Effector memory CD4-positive, alpha-beta T cell (primary cell): ENCODE results near the gene CORO7.
A peak's percentile ranks its signal among the peaks of the same experiment; 100 is the strongest.

Experiments
- DNase-seq, 3 donors: peaks; one replicate each; pipeline ENCODE4 v3.0.0-alpha.2; 2020
- H3K27ac ChIP-seq: 2 replicates; pipeline ENCODE4 v1.7.0; 2013; ENCODE audit warnings: mild to moderate bottlenecking, low read length, moderate library complexity; ENCODE audit not compliant: insufficient read depth, poor library complexity, severe bottlenecking
- H3K27me3 ChIP-seq: replicated peaks from 2 replicates; pipeline ENCODE4 v1.7.0; 2013; ENCODE audit warnings: mild to moderate bottlenecking, low read length; ENCODE audit not compliant: insufficient read depth, control insufficient read depth, poor library complexity, severe bottlenecking
- H3K36me3 ChIP-seq: 2 replicates; pipeline ENCODE4 v1.7.0; 2013; ENCODE audit warnings: mild to moderate bottlenecking, low read length, moderate library complexity; ENCODE audit not compliant: control insufficient read depth, insufficient read depth
- H3K4me1 ChIP-seq: 2 replicates; pipeline ENCODE4 v1.7.0; 2013; ENCODE audit warnings: low read length, mild to moderate bottlenecking; ENCODE audit not compliant: control insufficient read depth, insufficient read depth, poor library complexity, severe bottlenecking
- H3K4me3 ChIP-seq: 2 replicates; pipeline ENCODE4 v1.7.0; 2013; ENCODE audit warnings: low read length, low read depth, mild to moderate bottlenecking; ENCODE audit not compliant: insufficient read depth, poor library complexity, severe bottlenecking
- H3K9me3 ChIP-seq: 2 replicates; pipeline ENCODE4 v1.7.0; 2013; ENCODE audit warnings: mild to moderate bottlenecking, low read length, moderate library complexity; ENCODE audit not compliant: control insufficient read depth

CORO7 gene

DNA sequence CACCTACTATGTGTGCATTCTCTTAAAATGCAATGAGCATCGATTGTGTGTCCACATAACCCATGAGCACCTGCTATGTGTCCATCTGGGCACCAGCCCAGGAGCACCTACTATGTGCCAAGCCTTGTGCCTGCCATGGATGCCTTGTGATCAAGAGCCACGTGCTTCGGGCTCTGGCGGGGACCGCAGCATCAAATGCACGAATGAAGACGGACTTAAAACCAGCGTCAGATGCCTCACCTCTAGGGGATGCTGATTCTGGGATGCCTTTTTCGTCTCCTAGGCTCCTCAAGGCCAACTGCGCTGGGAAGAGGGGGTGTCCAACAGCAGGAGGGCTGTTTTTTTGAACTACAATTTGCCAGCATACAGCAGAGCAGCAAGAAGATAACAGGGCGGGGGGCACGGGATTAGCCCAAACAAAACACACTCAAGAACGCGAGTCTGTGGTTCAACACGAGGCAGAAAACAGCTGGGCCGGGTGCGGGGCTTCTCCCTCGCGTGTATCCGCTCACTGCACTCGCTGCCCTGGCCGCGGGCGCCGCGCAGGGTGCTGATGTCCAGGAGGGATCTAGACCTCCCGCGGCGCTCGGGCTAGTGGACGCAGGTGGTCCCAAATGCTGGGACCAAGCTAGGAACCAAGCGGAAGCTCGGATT is 101.7 kb downstream of the CORO7 start:
- Histone ChIP-seq H3K4me3 (peak overlapping the region; percentile 57), H3K27me3 (peaks cover 18% of the 10 kb centered on the region), H3K9me3 (no peaks in the 10 kb centered on the region), H3K27ac (no peak overlapping the region), H3K4me1 (peaks cover 26% of the 10 kb centered on the region), H3K36me3 (no peaks in the 10 kb centered on the region)
- no peak for DNase-seq

DNA sequence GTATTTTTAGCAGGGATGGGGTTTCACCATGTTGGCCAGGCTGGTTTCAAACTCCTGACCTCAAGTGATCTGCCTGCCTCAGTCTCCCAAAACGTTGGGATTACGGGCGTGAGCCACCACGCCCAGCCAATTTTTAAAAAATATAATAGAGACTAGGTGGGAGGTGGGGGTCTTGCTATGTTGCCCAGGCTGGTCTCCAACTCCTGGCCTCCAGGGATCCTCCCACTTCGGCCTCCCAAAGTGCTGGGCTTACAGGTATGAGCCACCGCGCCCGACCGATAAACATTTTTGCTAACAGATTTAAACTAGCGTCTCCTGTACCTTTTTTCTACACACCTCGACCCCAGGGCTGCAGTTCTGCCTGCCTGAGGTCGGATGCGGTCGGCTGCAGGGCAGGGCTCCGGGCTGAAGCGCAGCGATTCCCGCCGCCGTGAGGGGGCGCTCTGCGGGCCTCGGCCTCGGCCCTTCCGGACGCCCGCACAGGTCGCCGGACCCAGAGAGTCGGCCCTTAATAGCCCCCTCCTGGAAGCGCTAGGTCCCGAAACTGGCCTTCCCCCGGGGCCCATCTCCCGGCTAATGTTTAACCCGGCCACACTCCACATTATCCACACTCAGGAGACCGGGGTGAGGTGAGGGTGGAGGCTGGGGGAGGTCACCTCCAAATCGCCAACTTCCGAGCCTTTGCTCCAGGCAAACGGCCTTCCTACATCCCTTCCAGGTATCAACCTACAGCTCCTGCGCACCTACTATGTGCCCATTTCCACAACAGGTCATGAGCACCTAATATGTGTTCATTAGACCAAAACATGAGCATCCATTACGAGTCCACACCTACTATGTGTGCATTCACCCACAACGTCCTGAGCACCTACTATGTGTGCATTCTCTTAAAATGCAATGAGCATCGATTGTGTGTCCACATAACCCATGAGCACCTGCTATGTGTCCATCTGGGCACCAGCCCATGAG is 102.5 kb downstream of the CORO7 start:
- Histone ChIP-seq H3K27me3 (peaks cover 18% of the 10 kb centered on the region), H3K36me3 (no peaks in the 10 kb centered on the region), H3K4me3 (no peak overlapping the region), H3K27ac (no peak overlapping the region), H3K4me1 (peaks cover 18% of the 10 kb centered on the region), H3K9me3 (no peaks in the 10 kb centered on the region)
- DNase-seq: no peak

DNA sequence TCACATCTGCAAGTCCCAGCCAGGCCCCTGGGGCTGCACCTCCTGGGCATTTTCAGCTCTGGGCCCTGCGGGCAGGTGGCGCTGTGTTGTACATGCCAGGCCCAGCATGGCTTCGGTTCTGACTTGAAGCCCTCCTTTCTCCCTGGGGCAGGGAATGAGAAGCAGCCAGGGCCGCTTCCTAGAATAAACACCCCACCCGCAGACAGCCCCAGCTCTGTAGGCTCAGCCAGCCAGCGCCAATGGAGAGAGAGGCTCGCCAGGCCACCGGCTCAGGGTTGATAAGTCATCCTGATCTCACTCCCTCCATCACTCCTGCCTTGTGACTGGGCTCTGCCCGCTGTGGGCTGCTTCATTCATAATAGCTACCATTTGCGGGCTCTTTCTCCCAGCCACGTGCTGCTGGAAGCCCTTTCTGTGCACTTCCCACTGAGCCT is 106.5 kb downstream of the CORO7 start:
- Histone ChIP-seq H3K4me1 (peaks cover 24% of the 10 kb centered on the region), H3K27ac (no peak overlapping the region), H3K4me3 (no peak overlapping the region), H3K27me3 (peaks cover 5% of the 10 kb centered on the region), H3K36me3 (no peaks in the 10 kb centered on the region), H3K9me3 (no peaks in the 10 kb centered on the region)
- DNase-seq: peak in 2 of 3 donors; percentile 25 to 31

DNA sequence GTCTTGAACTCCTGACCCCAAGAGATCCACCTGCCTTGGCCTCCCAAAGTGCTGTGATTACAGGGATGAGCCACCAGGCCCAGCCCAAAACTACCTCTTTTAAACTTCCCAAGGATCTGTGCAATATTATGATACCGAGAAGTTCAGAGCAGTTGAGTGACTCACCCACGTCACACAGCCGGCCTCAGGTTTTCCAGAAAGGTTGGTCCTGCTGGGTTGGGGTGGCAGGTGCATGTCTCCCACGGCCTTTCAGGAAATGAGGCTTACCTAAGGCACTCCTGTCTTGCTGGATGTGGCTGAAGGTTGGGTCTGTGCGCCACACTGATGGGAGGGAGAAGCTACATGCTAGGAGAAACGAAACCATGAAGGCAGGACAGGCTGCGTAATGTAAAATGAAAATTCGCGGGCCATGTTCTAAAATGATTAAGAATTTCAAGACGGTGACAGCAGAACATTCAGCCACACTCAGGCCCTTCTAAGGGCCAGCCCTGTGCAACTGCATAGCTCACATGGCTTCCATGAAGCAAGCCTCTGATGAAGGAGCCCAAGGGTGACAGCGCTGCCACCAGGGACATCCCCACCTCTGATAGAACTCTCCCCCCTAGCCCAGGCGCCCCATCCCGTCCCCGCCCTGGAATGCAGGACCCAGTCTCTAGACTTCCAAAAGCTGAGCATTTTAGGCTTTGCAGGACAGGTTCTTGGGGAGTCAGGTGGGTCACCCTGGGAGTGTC is 107.1 kb downstream of the CORO7 start:
- DNase-seq: no peak
- Histone ChIP-seq H3K9me3 (no peaks in the 10 kb centered on the region), H3K27me3 (no peaks in the 10 kb centered on the region), H3K4me1 (peaks cover 20% of the 10 kb centered on the region), H3K27ac (peak overlapping the region; percentile 13), H3K36me3 (no peaks in the 10 kb centered on the region), H3K4me3 (no peak overlapping the region)

DNA sequence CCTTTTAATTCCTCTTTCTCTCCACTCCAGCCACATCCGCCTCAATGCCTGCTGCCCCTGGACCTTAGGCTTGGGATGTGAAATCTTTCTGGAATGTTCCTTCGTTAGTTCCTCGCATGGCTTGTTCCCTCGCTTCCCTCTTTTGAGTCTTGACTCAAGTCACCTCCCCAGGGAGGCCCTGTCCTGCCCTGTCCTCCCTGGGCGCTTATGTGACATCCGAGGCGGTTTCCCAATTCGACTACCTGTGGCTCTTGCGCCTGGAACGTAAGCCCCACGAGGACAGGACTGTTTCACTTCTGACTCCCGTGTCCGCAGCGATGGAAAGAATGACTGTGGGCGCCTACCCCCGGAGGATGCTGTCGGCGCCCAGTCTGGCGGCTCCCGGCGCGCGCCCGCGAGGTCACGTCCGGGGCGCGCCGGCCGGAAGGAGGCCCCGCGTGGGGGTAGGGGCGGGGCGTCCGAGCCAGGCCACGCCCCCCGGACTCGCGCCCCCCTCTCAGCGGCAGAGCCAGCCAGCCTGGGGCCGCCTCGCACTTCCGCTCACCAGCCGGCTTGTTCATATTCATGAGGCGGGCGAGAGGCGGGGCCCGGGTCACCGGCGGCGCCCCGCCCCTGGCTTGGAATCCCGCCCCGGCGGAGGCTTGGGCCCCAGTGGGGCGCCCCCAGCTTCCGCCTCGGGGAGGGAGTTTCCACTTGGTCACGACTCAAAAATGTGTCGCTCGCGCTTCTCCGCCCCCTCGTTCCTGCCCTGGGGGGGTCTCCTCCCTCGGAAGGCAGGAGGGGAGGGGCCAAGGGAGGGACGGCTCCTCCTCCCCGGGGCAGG is 109.0 kb downstream of the CORO7 start:
- peak overlapping the region; percentile 53 for H3K4me3 ChIP-seq
- DNase-seq: peak; percentile 96 to 97 (median 97)
- H3K9me3 ChIP-seq: no peaks in the 10 kb centered on the region
- H3K4me1 ChIP-seq: peaks cover 16% of the 10 kb centered on the region
- no peaks in the 10 kb centered on the region for H3K36me3 ChIP-seq
- H3K27ac ChIP-seq: peak overlapping the region; percentile 91
- no peaks in the 10 kb centered on the region for H3K27me3 ChIP-seq

DNA sequence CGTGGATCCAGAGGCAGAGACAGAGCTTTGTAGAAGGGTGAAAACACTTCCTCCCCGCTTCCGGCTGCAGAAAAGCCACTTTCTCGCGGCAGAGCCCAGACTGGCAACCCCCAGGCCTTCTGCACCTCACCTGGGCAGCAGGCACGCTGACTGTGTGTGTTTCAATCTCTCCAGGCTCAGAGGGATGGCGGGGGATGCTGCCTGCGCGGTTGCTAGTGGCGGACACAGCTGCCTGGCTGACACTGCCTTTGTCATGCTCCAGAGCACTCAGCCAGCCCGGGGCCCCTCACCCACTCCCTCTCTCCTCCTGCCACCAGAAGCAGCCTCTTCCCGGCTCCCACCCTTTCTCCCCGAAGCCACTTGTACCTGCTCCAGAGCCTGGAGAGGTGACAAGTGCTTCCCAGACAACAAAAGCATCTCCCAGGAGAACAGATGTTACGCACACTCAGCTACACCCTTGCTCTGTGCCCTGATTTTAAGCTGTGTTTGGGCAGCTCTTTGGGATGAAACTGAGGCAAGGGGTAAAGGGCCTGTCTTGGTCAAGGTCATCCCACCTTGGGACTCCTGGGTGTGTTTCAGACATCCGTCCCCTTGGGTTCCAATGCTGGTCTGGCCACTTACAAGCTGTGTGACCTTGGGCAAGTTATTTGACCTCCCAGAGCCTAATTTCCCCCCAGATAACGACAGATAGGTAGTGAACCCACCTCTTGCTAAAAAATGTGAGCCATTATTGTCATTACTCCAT is 109.8 kb downstream of the CORO7 start:
- Histone ChIP-seq H3K4me3 (peak overlapping the region; percentile 53), H3K27ac (peak overlapping the region; percentile 91), H3K27me3 (no peaks in the 10 kb centered on the region), H3K36me3 (no peaks in the 10 kb centered on the region), H3K4me1 (peaks cover 16% of the 10 kb centered on the region), H3K9me3 (no peaks in the 10 kb centered on the region)
- DNase-seq: peak; percentile 34 to 53 (median 50)
